ENCODE measurements around the gene PTGR2. TPM values are rescaled to one million over a fixed set of nuclear protein-coding genes. Genes with fewer than 3 reads are reported as not detected.

The PTGR2 gene
- total and polyA plus RNA-seq, 2 donors (not counting 1 experiment from before 2014, with no cell fraction given) = 1.2 to 4.5 TPM

- H3K27ac ChIP-seq (ENCODE audit: low read length in 2 of 2) = no peak overlapping the region
- TF ChIP-seq EZH2 (IDR thresholded peaks at IDR 0.05; ENCODE audit: borderline replicate concordance, insufficient read depth, low read depth, low read length, poor library complexity, severe bottlenecking) = no peak
- TF ChIP-seq CTCF (IDR thresholded peaks at IDR 0.05) = no peak
- no peaks in the 10 kb centered on the region for H3K9me3 ChIP-seq (ENCODE audit: control extremely low read depth in 1 of 3, control insufficient read depth in 2 of 3, insufficient read depth in 1 of 3, low read length in 2 of 3)
- H3K9ac ChIP-seq (ENCODE audit: low read length) = no peak overlapping the region
- intact Hi-C loops (cut with micrococcal nuclease) = no loop called here
- peaks cover 7% of the 10 kb centered on the region for H3K27me3 Mint-ChIP-seq
- no peak overlapping the region for H3K27ac Mint-ChIP-seq
- no peaks in the 10 kb centered on the region for H4K20me1 ChIP-seq (ENCODE audit: control insufficient read depth, insufficient read depth, low read length, poor library complexity, severe bottlenecking)
- H3K4me3 Mint-ChIP-seq = no peak overlapping the region
- no peaks in the 10 kb centered on the region for H3K9me3 Mint-ChIP-seq (ENCODE audit: insufficient read depth)
- H3K4me1 Mint-ChIP-seq = peaks cover 14% of the 10 kb centered on the region
- DNase-seq = no peak
- CTCF ChIA-PET = interaction anchor here (0.6 kb wide), 2 partner anchors 11 to 42 kb away, joined by 3 read pairs; no protein-coding TSS in a partner anchor
- H3K79me2 ChIP-seq (ENCODE audit: control insufficient read depth, insufficient read depth, low read length) = no peaks in the 10 kb centered on the region
- H3K4me2 ChIP-seq (replicated peaks; ENCODE audit: low read depth, low read length, poor library complexity, severe bottlenecking) = no peak overlapping the region
- H3K4me1 ChIP-seq (ENCODE audit: control insufficient read depth in 2 of 2, insufficient read depth in 2 of 2, low read length in 2 of 2) = peaks cover 0 to 4% of the 10 kb centered on the region in 2 donors
- no peaks in the 10 kb centered on the region for H3K36me3 ChIP-seq (replicated peaks in 1 of 2; ENCODE audit: control extremely low read depth in 1 of 2, control insufficient read depth in 1 of 2, extremely low read depth in 1 of 2, insufficient read depth in 2 of 2, low read length in 1 of 2)
- POLR2A ChIA-PET = no interaction called here
- H3K4me3 ChIP-seq (ENCODE audit: control extremely low read depth in 1 of 5, extremely low read depth in 1 of 5, insufficient read depth in 1 of 5, low read depth in 2 of 5, low read length in 4 of 5) = no peak overlapping the region
- WGBS (ENCODE audit: insufficient coverage) = 75% methylated on average over 7 of the region's 13 CpGs
- H3K27me3 ChIP-seq (replicated peaks in 1 of 4; ENCODE audit: control extremely low read depth in 1 of 4, control insufficient read depth in 3 of 4, insufficient read depth in 4 of 4, low read length in 3 of 4) = no peaks in the 10 kb centered on the region
- ATAC-seq (ENCODE audit: low read depth) = no peak
- no peak overlapping the region for H2AFZ ChIP-seq (ENCODE audit: insufficient read depth, low read depth, low read length, poor library complexity, severe bottlenecking)
These were observed 41.0 kb upstream of the PTGR2 start for GRCh38 chr14:73810478-73811163.

- H3K27me3 Mint-ChIP-seq = peaks cover 7% of the 10 kb centered on the region
- Histone ChIP-seq H3K4me1 (ENCODE audit: control insufficient read depth in 2 of 2, insufficient read depth in 2 of 2, low read length in 2 of 2) (peaks cover 0 to 4% of the 10 kb centered on the region in 2 donors), H3K27ac (ENCODE audit: low read length in 2 of 2) (no peak overlapping the region), H2AFZ (ENCODE audit: insufficient read depth, low read depth, low read length, poor library complexity, severe bottlenecking) (no peak overlapping the region), H3K4me2 (replicated peaks; ENCODE audit: low read depth, low read length, poor library complexity, severe bottlenecking) (no peak overlapping the region), H3K36me3 (replicated peaks in 1 of 2; ENCODE audit: control extremely low read depth in 1 of 2, control insufficient read depth in 1 of 2, extremely low read depth in 1 of 2, insufficient read depth in 2 of 2, low read length in 1 of 2) (no peaks in the 10 kb centered on the region), H4K20me1 (ENCODE audit: control insufficient read depth, insufficient read depth, low read length, poor library complexity, severe bottlenecking) (no peaks in the 10 kb centered on the region), H3K79me2 (ENCODE audit: control insufficient read depth, insufficient read depth, low read length) (no peaks in the 10 kb centered on the region), H3K4me3 (ENCODE audit: control extremely low read depth in 1 of 5, extremely low read depth in 1 of 5, insufficient read depth in 1 of 5, low read depth in 2 of 5, low read length in 4 of 5) (no peak overlapping the region), H3K9ac (ENCODE audit: low read length) (no peak overlapping the region), H3K9me3 (ENCODE audit: control extremely low read depth in 1 of 3, control insufficient read depth in 2 of 3, insufficient read depth in 1 of 3, low read length in 2 of 3) (no peaks in the 10 kb centered on the region), H3K27me3 (replicated peaks in 1 of 4; ENCODE audit: control extremely low read depth in 1 of 4, control insufficient read depth in 3 of 4, insufficient read depth in 4 of 4, low read length in 3 of 4) (no peaks in the 10 kb centered on the region)
- TF ChIP-seq EZH2 (IDR thresholded peaks at IDR 0.05; ENCODE audit: borderline replicate concordance, insufficient read depth, low read depth, low read length, poor library complexity, severe bottlenecking) (no peak), CTCF (IDR thresholded peaks at IDR 0.05) (no peak)
- no peaks in the 10 kb centered on the region for H3K9me3 Mint-ChIP-seq (ENCODE audit: insufficient read depth)
- ChIA-PET POLR2A (no interaction called here), CTCF (interaction anchor here (0.6 kb wide), 1 partner anchor 41 kb away, joined by 3 read pairs; no protein-coding TSS in a partner anchor)
- ATAC-seq (ENCODE audit: low read depth) = no peak
- no peak for DNase-seq
- intact Hi-C loops (cut with micrococcal nuclease) = no loop called here
- WGBS (ENCODE audit: insufficient coverage) = 75% methylated on average over 2 of the region's 2 CpGs
- H3K4me3 Mint-ChIP-seq = no peak overlapping the region
- H3K27ac Mint-ChIP-seq = no peak overlapping the region
- H3K4me1 Mint-ChIP-seq = peaks cover 14% of the 10 kb centered on the region
These were observed 40.5 kb upstream of the PTGR2 start for GRCh38 chr14:73811164-73811503.
